Measurements from ENCODE around the gene ZBTB12.
A peak's percentile ranks its signal among the peaks of the same experiment; 100 is the strongest.

The ZBTB12 gene

GRCh38 chr6:31896856-31897611 is 4.9 kb downstream of the ZBTB12 start:
- DNase-seq, result no peak

- no peak for DNase-seq
Observed at GRCh38 chr6:31896493-31896855, 5.4 kb downstream of the ZBTB12 start.

- no peak for DNase-seq
Observed at GRCh38 chr6:31892821-31893220, 9.1 kb downstream of the ZBTB12 start.

- no peak for DNase-seq
Observed at GRCh38 chr6:31889331-31889972, 12.4 kb downstream of the ZBTB12 start.

- DNase-seq, result peak; percentile 84
Observed at GRCh38 chr6:31888276-31889258, 13.3 kb downstream of the ZBTB12 start.

- no peak for DNase-seq
Observed at GRCh38 chr6:31887173-31888007, 14.5 kb downstream of the ZBTB12 start.

GRCh38 chr6:31886541-31886991 is 15.3 kb downstream of the ZBTB12 start:
- DNase-seq, result no peak

- DNase-seq, result no peak
Observed at GRCh38 chr6:31884528-31885035, 17.3 kb downstream of the ZBTB12 start.

GRCh38 chr6:31883676-31884075 is 18.2 kb downstream of the ZBTB12 start:
- DNase-seq, result no peak

GRCh38 chr6:31882344-31882743 is 19.5 kb downstream of the ZBTB12 start:
- DNase-seq, result no peak

- DNase-seq, result no peak
Observed at GRCh38 chr6:31881136-31881859, 20.6 kb downstream of the ZBTB12 start.

- DNase-seq, result no peak
Observed at GRCh38 chr6:31880616-31881015, 21.3 kb downstream of the ZBTB12 start.

- no peak for DNase-seq
Observed at GRCh38 chr6:31879901-31880300, 22.0 kb downstream of the ZBTB12 start.

GRCh38 chr6:31879143-31879542 is 22.7 kb downstream of the ZBTB12 start:
- DNase-seq, result no peak

- DNase-seq, result no peak
Observed at GRCh38 chr6:31878726-31879125, 23.2 kb downstream of the ZBTB12 start, which contains the start of gene SLC44A4. TSS of gene SLC44A4 (minus strand) at chr6:31878997. CDS start at chr6:31878980, 17 bp downstream.

GRCh38 chr6:31878222-31878621 is 23.7 kb downstream of the ZBTB12 start:
- DNase-seq, result no peak

GRCh38 chr6:31877651-31878161 is 24.2 kb downstream of the ZBTB12 start:
- DNase-seq, result no peak

GRCh38 chr6:31877125-31877650 is 24.7 kb downstream of the ZBTB12 start:
- no peak for DNase-seq

GRCh38 chr6:31876357-31876756 is 25.5 kb downstream of the ZBTB12 start:
- no peak for DNase-seq

GRCh38 chr6:31875877-31876276 is 26.0 kb downstream of the ZBTB12 start:
- DNase-seq, result no peak
